SK-N-SH treated with all-trans-retinoic acid at 6 μM for 48 hours (cell line): Measurements from ENCODE around the gene MYBPC3.

Experiments used
- ATAC-seq: fragments of 200-7000 bp; cut with Tn5 transposase; 3 replicates; pipeline ENCODE4 v1.9.1; 2020; ENCODE audit warnings: mild to moderate bottlenecking, moderate library complexity
- ARNTL ChIP-seq: fragments of 450-650 bp; formaldehyde crosslinking; IDR thresholded peaks from 2 replicates; pipeline ENCODE4 v1.5.0; 2020; ENCODE audit warnings: low read depth, mild to moderate bottlenecking, moderate library complexity, borderline replicate concordance
- BACH2 ChIP-seq: fragments of 250-450 bp; sonication (Bioruptor Pico); IDR thresholded peaks from 2 replicates; pipeline ENCODE4 v1.9.0; 2021; ENCODE audit warnings: mild to moderate bottlenecking, borderline replicate concordance
- CSDC2 ChIP-seq: fragments of 250-450 bp; sonication (Bioruptor Pico); IDR thresholded peaks from 2 replicates; pipeline ENCODE4 v1.5.0; 2020; ENCODE audit warnings: mild to moderate bottlenecking, moderate library complexity
- ESRRG ChIP-seq: fragments of 250-450 bp; sonication (Bioruptor Pico); IDR thresholded peaks from 2 replicates; pipeline ENCODE4 v1.6.1; 2021; ENCODE audit warnings: mild to moderate bottlenecking
- GLIS3 ChIP-seq: fragments of 250-450 bp; sonication (Bioruptor Pico); IDR thresholded peaks from 2 replicates; pipeline ENCODE4 v1.5.0; 2020; ENCODE audit warnings: mild to moderate bottlenecking, moderate library complexity
- ISL1 ChIP-seq: fragments of 250-450 bp; sonication (Bioruptor Pico); IDR thresholded peaks from 2 replicates; pipeline ENCODE4 v2.1.2; 2022; ENCODE audit warnings: mild to moderate bottlenecking, moderate library complexity
- OSR1 ChIP-seq: fragments of 250-450 bp; sonication (Bioruptor Pico); IDR thresholded peaks from 2 replicates; pipeline ENCODE4 v1.8.0; 2022; ENCODE audit warnings: moderate library complexity, mild to moderate bottlenecking, inconsistent platforms
- PPARA ChIP-seq: fragments of 250-450 bp; sonication (Bioruptor Pico); IDR thresholded peaks from 2 replicates; pipeline ENCODE4 v1.5.0; 2020; ENCODE audit warnings: mild to moderate bottlenecking, borderline replicate concordance
- RARB ChIP-seq: fragments of 250-450 bp; sonication (Bioruptor Pico); IDR thresholded peaks from 2 replicates; pipeline ENCODE4 v1.8.0; 2021; ENCODE audit warnings: mild to moderate bottlenecking, moderate library complexity
- SNAI2 ChIP-seq: fragments of 250-450 bp; sonication (Bioruptor Pico); IDR thresholded peaks from 2 replicates; pipeline ENCODE4 v1.5.0; 2020; ENCODE audit warnings: mild to moderate bottlenecking, moderate library complexity
- TCF4 ChIP-seq: fragments of 250-450 bp; sonication (Bioruptor Pico); IDR thresholded peaks from 2 replicates; pipeline ENCODE4 v1.8.0; 2021; ENCODE audit warnings: mild to moderate bottlenecking, moderate library complexity, borderline replicate concordance
- TOX ChIP-seq: fragments of 250-450 bp; sonication (Bioruptor Pico); IDR thresholded peaks from 2 replicates; pipeline ENCODE4 v1.8.0; 2021; ENCODE audit warnings: mild to moderate bottlenecking, moderate library complexity, borderline replicate concordance
- ZC3H10 ChIP-seq: fragments of 250-450 bp; sonication (Bioruptor Pico); IDR thresholded peaks from 2 replicates; pipeline ENCODE4 v1.5.1; 2021; ENCODE audit warnings: mild to moderate bottlenecking, moderate library complexity
- ZFP3 ChIP-seq: fragments of 250-450 bp; sonication (Bioruptor Pico); IDR thresholded peaks from 2 replicates; pipeline ENCODE4 v1.5.0; 2020; ENCODE audit warnings: mild to moderate bottlenecking, moderate library complexity
- ZFP30 ChIP-seq: fragments of 450-650 bp; formaldehyde crosslinking; IDR thresholded peaks from 2 replicates; pipeline ENCODE4 v1.5.0; 2022; ENCODE audit warnings: mild to moderate bottlenecking, moderate library complexity
- ZNF565 ChIP-seq: fragments of 450-650 bp; formaldehyde crosslinking; conservative IDR thresholded peaks from 2 replicates; pipeline ENCODE4 v1.5.0; 2020; ENCODE audit warnings: low read depth, mild to moderate bottlenecking, moderate library complexity
- ZNF8 ChIP-seq: fragments of 450-650 bp; formaldehyde crosslinking; IDR thresholded peaks from 2 replicates; pipeline ENCODE4 v1.5.0; 2020; ENCODE audit warnings: mild to moderate bottlenecking, moderate library complexity
- TF ChIP-seq, protein P1 (sequence below): fragments of 250-450 bp; sonication (Bioruptor Pico); IDR thresholded peaks from 2 replicates; pipeline ENCODE4 v1.5.1; 2020; ENCODE audit warnings: low read depth, mild to moderate bottlenecking, moderate library complexity
- TF ChIP-seq, protein P2 (sequence below): fragments of 250-450 bp; sonication (Bioruptor Pico); IDR thresholded peaks from 2 replicates; pipeline ENCODE4 v1.8.0; 2021; ENCODE audit warnings: low read depth, mild to moderate bottlenecking, moderate library complexity, borderline replicate concordance
- TF ChIP-seq, protein P3 (sequence below): fragments of 250-450 bp; sonication (Bioruptor Pico); IDR thresholded peaks from 2 replicates; pipeline ENCODE4 v1.5.1; 2021; ENCODE audit warnings: mild to moderate bottlenecking, moderate library complexity
- TF ChIP-seq, protein P4 (sequence below): fragments of 250-450 bp; sonication (Bioruptor Pico); IDR thresholded peaks from 2 replicates; pipeline ENCODE4 v1.5.0; 2020; ENCODE audit warnings: mild to moderate bottlenecking, moderate library complexity

The MYBPC3 gene

DNA sequence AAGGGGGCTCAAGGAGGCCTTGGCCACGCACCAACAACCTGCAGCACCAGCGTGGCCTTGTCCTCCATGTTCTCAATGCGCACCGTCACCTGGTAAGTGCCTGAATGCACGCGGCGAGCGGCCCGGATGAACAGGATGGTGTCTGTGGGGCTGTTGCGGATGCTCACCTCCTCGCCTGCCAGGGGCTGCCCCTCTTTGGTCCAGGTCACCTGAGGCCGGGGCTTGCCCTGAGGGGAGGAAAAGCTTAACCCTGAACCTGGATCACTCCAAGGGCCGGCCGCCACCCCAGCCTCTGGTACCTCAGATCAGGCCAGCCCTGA lies 19.0 kb downstream of the MYBPC3 start:
- TF ChIP-seq, protein P1, sequence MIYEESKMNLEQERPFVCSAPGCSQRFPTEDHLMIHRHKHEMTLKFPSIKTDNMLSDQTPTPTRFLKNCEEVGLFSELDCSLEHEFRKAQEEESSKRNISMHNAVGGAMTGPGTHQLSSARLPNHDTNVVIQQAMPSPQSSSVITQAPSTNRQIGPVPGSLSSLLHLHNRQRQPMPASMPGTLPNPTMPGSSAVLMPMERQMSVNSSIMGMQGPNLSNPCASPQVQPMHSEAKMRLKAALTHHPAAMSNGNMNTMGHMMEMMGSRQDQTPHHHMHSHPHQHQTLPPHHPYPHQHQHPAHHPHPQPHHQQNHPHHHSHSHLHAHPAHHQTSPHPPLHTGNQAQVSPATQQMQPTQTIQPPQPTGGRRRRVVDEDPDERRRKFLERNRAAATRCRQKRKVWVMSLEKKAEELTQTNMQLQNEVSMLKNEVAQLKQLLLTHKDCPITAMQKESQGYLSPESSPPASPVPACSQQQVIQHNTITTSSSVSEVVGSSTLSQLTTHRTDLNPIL (CRISPR knock-in tag): no peak
- no peak for TF ChIP-seq RARB
- no peak for TF ChIP-seq ISL1 (CRISPR knock-in tag)
- no peak for TF ChIP-seq TOX (CRISPR knock-in tag)
- TF ChIP-seq ZNF565 (CRISPR knock-in tag): no peak
- TF ChIP-seq CSDC2: no peak
- no peak for TF ChIP-seq ESRRG (CRISPR knock-in tag)
- no peak for TF ChIP-seq GLIS3 (CRISPR knock-in tag)
- TF ChIP-seq, protein P2, sequence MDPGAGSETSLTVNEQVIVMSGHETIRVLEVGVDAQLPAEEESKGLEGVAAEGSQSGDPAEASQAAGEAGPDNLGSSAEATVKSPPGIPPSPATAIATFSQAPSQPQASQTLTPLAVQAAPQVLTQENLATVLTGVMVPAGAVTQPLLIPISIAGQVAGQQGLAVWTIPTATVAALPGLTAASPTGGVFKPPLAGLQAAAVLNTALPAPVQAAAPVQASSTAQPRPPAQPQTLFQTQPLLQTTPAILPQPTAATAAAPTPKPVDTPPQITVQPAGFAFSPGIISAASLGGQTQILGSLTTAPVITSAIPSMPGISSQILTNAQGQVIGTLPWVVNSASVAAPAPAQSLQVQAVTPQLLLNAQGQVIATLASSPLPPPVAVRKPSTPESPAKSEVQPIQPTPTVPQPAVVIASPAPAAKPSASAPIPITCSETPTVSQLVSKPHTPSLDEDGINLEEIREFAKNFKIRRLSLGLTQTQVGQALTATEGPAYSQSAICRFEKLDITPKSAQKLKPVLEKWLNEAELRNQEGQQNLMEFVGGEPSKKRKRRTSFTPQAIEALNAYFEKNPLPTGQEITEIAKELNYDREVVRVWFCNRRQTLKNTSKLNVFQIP (CRISPR knock-in tag): no peak
- no peak for TF ChIP-seq SNAI2 (CRISPR knock-in tag)
- TF ChIP-seq OSR1 (CRISPR knock-in tag): no peak
- TF ChIP-seq, protein P3, sequence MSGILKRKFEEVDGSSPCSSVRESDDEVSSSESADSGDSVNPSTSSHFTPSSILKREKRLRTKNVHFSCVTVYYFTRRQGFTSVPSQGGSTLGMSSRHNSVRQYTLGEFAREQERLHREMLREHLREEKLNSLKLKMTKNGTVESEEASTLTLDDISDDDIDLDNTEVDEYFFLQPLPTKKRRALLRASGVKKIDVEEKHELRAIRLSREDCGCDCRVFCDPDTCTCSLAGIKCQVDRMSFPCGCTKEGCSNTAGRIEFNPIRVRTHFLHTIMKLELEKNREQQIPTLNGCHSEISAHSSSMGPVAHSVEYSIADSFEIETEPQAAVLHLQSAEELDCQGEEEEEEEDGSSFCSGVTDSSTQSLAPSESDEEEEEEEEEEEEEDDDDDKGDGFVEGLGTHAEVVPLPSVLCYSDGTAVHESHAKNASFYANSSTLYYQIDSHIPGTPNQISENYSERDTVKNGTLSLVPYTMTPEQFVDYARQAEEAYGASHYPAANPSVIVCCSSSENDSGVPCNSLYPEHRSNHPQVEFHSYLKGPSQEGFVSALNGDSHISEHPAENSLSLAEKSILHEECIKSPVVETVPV (CRISPR knock-in tag): no peak
- TF ChIP-seq ZFP3 (CRISPR knock-in tag): no peak
- TF ChIP-seq, protein P4, sequence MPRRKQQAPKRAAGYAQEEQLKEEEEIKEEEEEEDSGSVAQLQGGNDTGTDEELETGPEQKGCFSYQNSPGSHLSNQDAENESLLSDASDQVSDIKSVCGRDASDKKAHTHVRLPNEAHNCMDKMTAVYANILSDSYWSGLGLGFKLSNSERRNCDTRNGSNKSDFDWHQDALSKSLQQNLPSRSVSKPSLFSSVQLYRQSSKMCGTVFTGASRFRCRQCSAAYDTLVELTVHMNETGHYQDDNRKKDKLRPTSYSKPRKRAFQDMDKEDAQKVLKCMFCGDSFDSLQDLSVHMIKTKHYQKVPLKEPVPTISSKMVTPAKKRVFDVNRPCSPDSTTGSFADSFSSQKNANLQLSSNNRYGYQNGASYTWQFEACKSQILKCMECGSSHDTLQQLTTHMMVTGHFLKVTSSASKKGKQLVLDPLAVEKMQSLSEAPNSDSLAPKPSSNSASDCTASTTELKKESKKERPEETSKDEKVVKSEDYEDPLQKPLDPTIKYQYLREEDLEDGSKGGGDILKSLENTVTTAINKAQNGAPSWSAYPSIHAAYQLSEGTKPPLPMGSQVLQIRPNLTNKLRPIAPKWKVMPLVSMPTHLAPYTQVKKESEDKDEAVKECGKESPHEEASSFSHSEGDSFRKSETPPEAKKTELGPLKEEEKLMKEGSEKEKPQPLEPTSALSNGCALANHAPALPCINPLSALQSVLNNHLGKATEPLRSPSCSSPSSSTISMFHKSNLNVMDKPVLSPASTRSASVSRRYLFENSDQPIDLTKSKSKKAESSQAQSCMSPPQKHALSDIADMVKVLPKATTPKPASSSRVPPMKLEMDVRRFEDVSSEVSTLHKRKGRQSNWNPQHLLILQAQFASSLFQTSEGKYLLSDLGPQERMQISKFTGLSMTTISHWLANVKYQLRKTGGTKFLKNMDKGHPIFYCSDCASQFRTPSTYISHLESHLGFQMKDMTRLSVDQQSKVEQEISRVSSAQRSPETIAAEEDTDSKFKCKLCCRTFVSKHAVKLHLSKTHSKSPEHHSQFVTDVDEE: no peak
- no peak for TF ChIP-seq PPARA
- TF ChIP-seq ZC3H10: no peak
- TF ChIP-seq ZFP30: no peak
- TF ChIP-seq ZNF8 (CRISPR knock-in tag): no peak
- no peak for TF ChIP-seq TCF4 (CRISPR knock-in tag)
- TF ChIP-seq, all 23 proteins: peak for 0
- ATAC-seq: no peak

DNA sequence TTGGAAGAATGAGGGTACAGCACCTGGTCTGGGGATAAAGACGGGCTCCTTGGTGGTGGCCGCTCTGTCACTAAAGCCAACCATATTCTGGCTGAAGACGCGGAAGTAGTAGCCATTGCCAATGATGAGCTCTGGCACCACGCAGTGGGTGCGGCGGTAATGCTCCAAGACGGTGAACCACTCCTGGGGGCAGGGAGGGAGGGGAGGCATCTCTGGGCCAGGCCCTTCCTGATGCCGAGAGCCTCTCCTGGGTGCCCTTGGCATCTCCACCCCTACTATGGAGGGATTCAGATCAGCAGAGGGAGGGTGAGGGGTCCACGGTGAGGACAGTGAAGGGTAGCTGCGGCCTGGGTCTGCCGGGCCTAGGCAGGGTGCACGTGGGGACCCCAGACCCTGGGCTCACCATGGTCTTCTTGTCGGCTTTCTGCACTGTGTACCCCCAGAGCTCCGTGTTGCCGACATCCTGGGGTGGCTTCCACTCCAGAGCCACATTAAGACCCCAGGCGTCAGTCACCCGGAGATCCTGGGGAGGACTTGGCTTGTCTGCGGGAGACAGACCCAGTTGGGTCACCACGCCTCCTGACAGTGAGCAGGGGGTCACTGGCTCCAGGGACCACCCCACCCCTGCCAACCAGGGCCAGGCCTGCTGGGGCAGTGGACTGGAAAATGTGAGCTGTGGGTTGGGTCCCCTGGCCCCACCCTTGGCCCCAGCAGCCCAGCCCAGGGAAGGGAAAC lies 19.5 kb downstream of the MYBPC3 start:
- no peak for TF ChIP-seq ARNTL
- TF ChIP-seq, protein P3 (CRISPR knock-in tag): no peak
- no peak for TF ChIP-seq ZFP30
- TF ChIP-seq ZFP3 (CRISPR knock-in tag): no peak
- TF ChIP-seq, protein P4: no peak
- TF ChIP-seq ZC3H10: no peak
- no peak for TF ChIP-seq ESRRG (CRISPR knock-in tag)
- no peak for TF ChIP-seq CSDC2
- TF ChIP-seq BACH2 (CRISPR knock-in tag): no peak
- no peak for TF ChIP-seq OSR1 (CRISPR knock-in tag)
- TF ChIP-seq, protein P2 (CRISPR knock-in tag): no peak
- no peak for TF ChIP-seq SNAI2 (CRISPR knock-in tag)
- no peak for ATAC-seq
